Endothelial cell of umbilical vein (primary cell): ENCODE data around the gene NMNAT3. TPM values are rescaled to one million over a fixed set of nuclear protein-coding genes. Genes with fewer than 3 reads are reported as not detected.

Experiments used
- BruUV-seq: library from RNA; stranded (reverse); fragments of 400-500 nt; replicated peaks from 2 replicates; lab custom pipeline; 2021; lab: Mats Ljungman, UMichigan
- CTCF ChIA-PET: fragments of 300-600, 350-600 bp; sonication (Branson Sonifier 250); formaldehyde crosslinking; loops from one replicate; lab custom pipeline; 2021; ENCODE audit warnings: antibody characterized with exemption, inconsistent platforms; lab: Charles Lee
- POLR2A ChIA-PET: fragments of 300-600, 350-600 bp; sonication (Branson Sonifier 250); formaldehyde crosslinking; loops from one replicate; lab custom pipeline; 2021; ENCODE audit warnings: antibody characterized with exemption, inconsistent platforms; lab: Charles Lee
- DNase-seq: peaks from one replicate; pipeline ENCODE4 v3.0.0-alpha.2; 2011; ENCODE audit warnings: low read depth, low spot score
- FAIRE-seq: peaks from 2 replicates; lab custom pipeline; 2011; peaks lifted over from hg19 to GRCh38; lab: Jason Lieb, UNC
- H2AFZ ChIP-seq: 2 replicates; pipeline ENCODE4 v1.6.0; 2012; ENCODE audit warnings: low read depth, low read length, control low read depth, inconsistent platforms
- H3K27ac ChIP-seq: 2 replicates; pipeline ENCODE4 v1.5.1; 2011; ENCODE audit warnings: low read depth, mild to moderate bottlenecking, control low read depth, low read length, moderate library complexity; ENCODE audit not compliant: insufficient read depth
- H3K27me3 ChIP-seq, 2 experiments: 2 replicates each; pipeline versions ENCODE4 v1.6.0 to v1.6.1; 2011; ENCODE audit warnings: low read length in 2 of 2, mixed read lengths in 1 of 2; ENCODE audit not compliant: control insufficient read depth in 2 of 2, insufficient read depth in 2 of 2
- H3K36me3 ChIP-seq, 2 experiments: 2 replicates in 1 of 2; 3 replicates in 1 of 2; pipeline ENCODE4 v1.5.1; 2011; ENCODE audit warnings: low read length in 2 of 2, mild to moderate bottlenecking in 1 of 2, moderate library complexity in 1 of 2; ENCODE audit not compliant: control insufficient read depth in 2 of 2, insufficient read depth in 2 of 2; ENCODE audit errors: extremely low read depth in 1 of 2
- H3K4me1 ChIP-seq: 3 replicates; pipeline ENCODE4 v1.5.1; 2011; ENCODE audit warnings: mild to moderate bottlenecking, low read length; ENCODE audit not compliant: control insufficient read depth, insufficient read depth; ENCODE audit errors: extremely low read depth
- H3K4me2 ChIP-seq: 2 replicates; pipeline ENCODE4 v1.6.1; 2011; ENCODE audit warnings: low read length, control low read depth, mixed read lengths; ENCODE audit not compliant: insufficient read depth
- H3K4me3 ChIP-seq, 3 experiments: fragments of 200-600 bp in 1 of 3; sonication (generic), shearing (Covaris generic) in 1 of 3; replicated peaks in 1 of 3; 2 replicates each; pipeline ENCODE4 v1.5.1; 2011 to 2016; ENCODE audit warnings: control low read depth in 3 of 3, low read length in 3 of 3, mild to moderate bottlenecking in 2 of 3, inconsistent platforms in 1 of 3, low read depth in 1 of 3, moderate library complexity in 1 of 3; ENCODE audit not compliant: insufficient read depth in 1 of 3
- H3K79me2 ChIP-seq: 2 replicates; pipeline ENCODE4 v1.6.0; 2012; ENCODE audit warnings: low read length, inconsistent platforms; ENCODE audit not compliant: control insufficient read depth, insufficient read depth
- H3K9ac ChIP-seq: replicated peaks from 2 replicates; pipeline ENCODE3; 2011; ENCODE audit warnings: low read length, control low read depth; ENCODE audit not compliant: insufficient read depth; ENCODE audit errors: extremely low read depth
- H3K9me1 ChIP-seq: replicated peaks from 3 replicates; pipeline ENCODE4 v1.6.0; 2011; ENCODE audit warnings: mild to moderate bottlenecking, low read length; ENCODE audit not compliant: control insufficient read depth, insufficient read depth; ENCODE audit errors: extremely low read depth
- H3K9me3 ChIP-seq: replicated peaks from 2 replicates; pipeline ENCODE4 v1.5.1; 2012; ENCODE audit warnings: low read length, inconsistent platforms; ENCODE audit not compliant: control insufficient read depth, insufficient read depth
- H4K20me1 ChIP-seq: replicated peaks from 2 replicates; pipeline ENCODE3; 2011; ENCODE audit warnings: mild to moderate bottlenecking, low read length; ENCODE audit not compliant: control insufficient read depth, insufficient read depth; ENCODE audit errors: extremely low read depth
- EZH2 ChIP-seq: IDR thresholded peaks from 2 replicates; pipeline ENCODE4 v1.6.1; 2012; ENCODE audit warnings: borderline replicate concordance, low read depth, mild to moderate bottlenecking, moderate library complexity, low read length, inconsistent platforms; ENCODE audit not compliant: severe bottlenecking
- FOS ChIP-seq: IDR thresholded peaks from 2 replicates; pipeline ENCODE4 v1.6.1; 2011; ENCODE audit warnings: mild to moderate bottlenecking, low read length, moderate library complexity, borderline replicate concordance; ENCODE audit not compliant: insufficient read depth
- GATA2 ChIP-seq: IDR thresholded peaks from 2 replicates; pipeline ENCODE4 v1.7.0; 2011; ENCODE audit warnings: low read depth, mild to moderate bottlenecking, moderate library complexity, mixed read lengths, low read length; ENCODE audit not compliant: insufficient read length, insufficient read depth
- JUN ChIP-seq: IDR thresholded peaks from 2 replicates; pipeline ENCODE4 v1.6.1; 2011; ENCODE audit warnings: borderline replicate concordance, low read depth; ENCODE audit not compliant: insufficient read length, insufficient read depth
- MYC ChIP-seq: IDR thresholded peaks from one replicate; pipeline ENCODE4 v1.6.1; 2011; ENCODE audit warnings: mild to moderate bottlenecking, low read depth, low read length
- POLR2A ChIP-seq: IDR thresholded peaks from 2 replicates; pipeline ENCODE4 v1.6.1; 2012; ENCODE audit warnings: low read depth, mild to moderate bottlenecking, control low read depth, low read length
- POLR2AphosphoS5 ChIP-seq: IDR thresholded peaks from 2 replicates; pipeline ENCODE4 v1.6.1; 2012; ENCODE audit warnings: low read depth, mild to moderate bottlenecking, control low read depth, low read length, moderate library complexity; ENCODE audit not compliant: insufficient read depth
- dilution Hi-C: fragments of 300-500 bp; cut with MboI; formaldehyde crosslinking; loops from one replicate; pipeline ENCODE4 v1.15.0; 2019; ENCODE audit warnings: low sequenced_read_pairs; ENCODE audit not compliant: extremely low pct_ligation_motif_present
- intact Hi-C: fragments of 100-400 bp; cut with micrococcal nuclease; formaldehyde crosslinking; loops from one replicate; pipeline ENCODE4 v1.10.0; 2022
- polyA plus RNA-seq, 4 experiments: library from polyadenylated mRNA; depleted of rRNA in 3 of 4; stranded (reverse) in 3 of 4; unstranded in 1 of 4; fragments of >200 nt; gene quantifications; 2 replicates each; pipeline versions ENCODE4 v1.2.1 to v1.2.3, GENCODE V29; 2011 to 2012; ENCODE audit warnings: missing spikeins in 1 of 4
- total RNA-seq: library from RNA; stranded (reverse); gene quantifications from 2 replicates; pipeline ENCODE4 v1.2.3, GENCODE V29; 2021
- TF ChIP-seq, protein P1 (sequence below), 2 donors: IDR thresholded peaks; 1 replicate in 1 of 2; 2 replicates in 1 of 2; pipeline ENCODE4 v1.5.1; 2011; ENCODE audit warnings: low read length in 2 of 2, mild to moderate bottlenecking in 2 of 2, moderate library complexity in 2 of 2, control low read depth in 1 of 2, inconsistent platforms in 1 of 2, low read depth in 1 of 2; ENCODE audit not compliant: insufficient read depth in 1 of 2; ENCODE audit errors: extremely low read depth in 1 of 2
- TF ChIP-seq, protein P2 (sequence below): IDR thresholded peaks from 2 replicates; pipeline ENCODE4 v1.6.1; 2011; ENCODE audit not compliant: insufficient read depth, insufficient read length

NMNAT3 gene
- total and polyA plus RNA-seq, 2 donors (not counting 3 experiments of a cell fraction or from before 2014, with no cell fraction given) = 0.59 to 0.60 TPM

GRCh38 chr3:139555249-139555648 lies 122.5 kb downstream of the NMNAT3 start:
- H2AFZ ChIP-seq = no peak overlapping the region
- dilution Hi-C loops = no loop called here
- H3K36me3 ChIP-seq = no peaks in the 10 kb centered on the region
- no TSS peak for BruUV-seq
- H4K20me1 ChIP-seq = no peaks in the 10 kb centered on the region
- FAIRE-seq (no peak), DNase-seq (no peak)
- intact Hi-C loops = no loop called here
- H3K9ac ChIP-seq = no peak overlapping the region
- ChIA-PET CTCF (no interaction called here), POLR2A (no interaction called here)
- H3K4me3 ChIP-seq = no peak overlapping the region
- no peaks in the 10 kb centered on the region for H3K27me3 ChIP-seq
- H3K9me1 ChIP-seq = no peaks in the 10 kb centered on the region
- no peak overlapping the region for H3K4me2 ChIP-seq
- H3K4me1 ChIP-seq = no peaks in the 10 kb centered on the region
- TF ChIP-seq, protein P1, sequence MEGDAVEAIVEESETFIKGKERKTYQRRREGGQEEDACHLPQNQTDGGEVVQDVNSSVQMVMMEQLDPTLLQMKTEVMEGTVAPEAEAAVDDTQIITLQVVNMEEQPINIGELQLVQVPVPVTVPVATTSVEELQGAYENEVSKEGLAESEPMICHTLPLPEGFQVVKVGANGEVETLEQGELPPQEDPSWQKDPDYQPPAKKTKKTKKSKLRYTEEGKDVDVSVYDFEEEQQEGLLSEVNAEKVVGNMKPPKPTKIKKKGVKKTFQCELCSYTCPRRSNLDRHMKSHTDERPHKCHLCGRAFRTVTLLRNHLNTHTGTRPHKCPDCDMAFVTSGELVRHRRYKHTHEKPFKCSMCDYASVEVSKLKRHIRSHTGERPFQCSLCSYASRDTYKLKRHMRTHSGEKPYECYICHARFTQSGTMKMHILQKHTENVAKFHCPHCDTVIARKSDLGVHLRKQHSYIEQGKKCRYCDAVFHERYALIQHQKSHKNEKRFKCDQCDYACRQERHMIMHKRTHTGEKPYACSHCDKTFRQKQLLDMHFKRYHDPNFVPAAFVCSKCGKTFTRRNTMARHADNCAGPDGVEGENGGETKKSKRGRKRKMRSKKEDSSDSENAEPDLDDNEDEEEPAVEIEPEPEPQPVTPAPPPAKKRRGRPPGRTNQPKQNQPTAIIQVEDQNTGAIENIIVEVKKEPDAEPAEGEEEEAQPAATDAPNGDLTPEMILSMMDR (IDR thresholded peaks at IDR 0.05; ENCODE audit: extremely low read depth in 1 of 2, insufficient read depth in 1 of 2, low read depth in 1 of 2, low read length in 2 of 2) = no peak
- no peak for TF ChIP-seq POLR2A
- TF ChIP-seq EZH2 = no peak
- TF ChIP-seq POLR2AphosphoS5 = no peak
- TF ChIP-seq MYC = no peak
- TF ChIP-seq FOS = no peak
- TF ChIP-seq, protein P2, sequence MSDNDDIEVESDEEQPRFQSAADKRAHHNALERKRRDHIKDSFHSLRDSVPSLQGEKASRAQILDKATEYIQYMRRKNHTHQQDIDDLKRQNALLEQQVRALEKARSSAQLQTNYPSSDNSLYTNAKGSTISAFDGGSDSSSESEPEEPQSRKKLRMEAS = no peak
- TF ChIP-seq GATA2 = no peak
- TF ChIP-seq JUN = no peak
- H3K9me3 ChIP-seq = no peaks in the 10 kb centered on the region
- no peak overlapping the region for H3K27ac ChIP-seq
- no peaks in the 10 kb centered on the region for H3K79me2 ChIP-seq
